Hematopoietic multipotent progenitor cell treated with erythropoietin and hydrocortisone succinate and interleukin-3 and kit ligand, for 15 days (in vitro differentiated cells): Measurements from ENCODE around the gene ARL4A.

Source experiments
- DNase-seq: peaks from one replicate; pipeline ENCODE4 v3.0.0-alpha.2; 2015; ENCODE audit warnings: low spot score

ARL4A gene

GRCh38 chr7:12725575-12726316 lies 38.3 kb downstream of the ARL4A start:
- DNase-seq = no peak

DNA sequence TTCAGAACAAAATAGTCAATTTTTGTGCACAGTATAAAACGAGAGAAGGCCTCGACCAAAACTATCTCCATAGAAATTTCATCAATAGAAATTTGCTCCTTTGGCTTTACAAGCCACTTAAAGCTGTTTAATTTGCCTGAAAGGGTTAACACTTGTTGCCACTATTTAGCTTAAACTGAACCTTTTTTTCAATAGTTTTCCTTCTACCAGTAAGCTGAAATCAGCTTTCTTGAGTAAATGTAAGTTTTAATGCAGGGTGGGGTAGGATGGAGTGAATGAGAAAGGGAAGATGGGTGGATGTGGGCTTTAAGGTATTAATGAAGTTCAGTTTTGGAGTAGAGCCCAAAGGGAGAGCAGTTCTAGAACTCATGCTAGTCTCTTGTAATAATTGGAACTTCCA lies 39.5 kb downstream of the ARL4A start:
- no peak for DNase-seq

DNA sequence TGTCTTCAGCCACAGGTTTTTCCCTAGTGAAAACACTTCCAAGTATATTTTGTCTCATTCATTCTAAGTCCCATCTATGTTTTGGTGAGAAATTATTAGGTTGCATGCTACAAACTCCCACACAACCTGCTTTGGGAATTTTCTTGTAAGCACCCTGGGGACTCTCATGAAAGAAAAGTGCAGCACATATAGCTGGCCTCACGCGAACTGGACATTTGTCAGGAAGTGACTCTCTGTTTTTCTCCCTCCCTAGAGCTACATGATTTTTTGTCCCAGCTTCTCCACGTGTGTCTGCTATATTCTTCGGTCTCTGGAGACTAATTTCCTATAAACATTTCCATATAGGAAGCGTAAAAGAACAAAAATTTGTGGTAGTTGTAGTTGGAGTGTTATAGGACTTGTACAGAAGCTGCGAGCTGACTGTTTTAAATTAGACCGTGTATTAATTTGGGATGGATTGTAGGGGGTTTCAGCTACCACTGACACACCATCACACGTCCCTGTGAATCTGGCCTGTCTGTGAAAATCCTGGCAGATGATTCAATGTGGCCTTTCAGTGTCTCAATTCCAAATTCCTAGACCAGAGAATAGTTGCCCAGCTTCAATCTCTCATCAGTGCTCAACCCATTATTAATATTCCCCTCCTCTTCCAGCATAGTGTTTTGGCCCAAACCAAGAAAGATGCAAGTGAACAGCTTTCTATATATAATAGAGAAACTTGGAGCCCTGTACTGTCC lies 40.2 kb downstream of the ARL4A start:
- DNase-seq = no peak

- peak; percentile 55 for DNase-seq
These were observed 40.7 kb downstream of the ARL4A start for GRCh38 chr7:12728192-12728538.

- peak; percentile 93 for DNase-seq
These were observed 41.7 kb downstream of the ARL4A start for GRCh38 chr7:12729112-12729511.

GRCh38 chr7:12730523-12730922 lies 43.1 kb downstream of the ARL4A start:
- DNase-seq = peak; percentile 35

GRCh38 chr7:12731214-12731656 lies 43.8 kb downstream of the ARL4A start:
- DNase-seq = peak; percentile 83

DNA sequence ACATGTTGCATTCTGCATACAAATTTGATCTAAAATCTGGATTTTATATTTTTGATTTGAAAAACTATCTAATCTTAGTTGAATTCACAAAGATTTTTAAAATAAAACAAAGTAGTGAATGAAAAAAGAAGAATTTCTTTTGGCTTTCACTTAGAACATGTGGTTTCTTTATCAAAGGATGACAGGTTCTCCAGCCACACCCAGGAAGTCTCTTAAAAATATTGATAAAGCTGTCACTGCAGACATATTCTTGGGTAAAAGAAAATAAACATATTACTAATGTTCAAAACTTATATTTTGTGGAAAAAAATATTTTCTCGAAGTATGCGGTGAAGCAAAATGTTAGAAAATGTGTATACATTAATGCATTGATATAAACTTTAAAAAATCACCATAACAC lies 44.3 kb downstream of the ARL4A start:
- DNase-seq = peak; percentile 91

- no peak for DNase-seq
These were observed 45.0 kb downstream of the ARL4A start for GRCh38 chr7:12732428-12732827.

GRCh38 chr7:12735923-12736322 lies 48.5 kb downstream of the ARL4A start:
- DNase-seq = no peak

DNA sequence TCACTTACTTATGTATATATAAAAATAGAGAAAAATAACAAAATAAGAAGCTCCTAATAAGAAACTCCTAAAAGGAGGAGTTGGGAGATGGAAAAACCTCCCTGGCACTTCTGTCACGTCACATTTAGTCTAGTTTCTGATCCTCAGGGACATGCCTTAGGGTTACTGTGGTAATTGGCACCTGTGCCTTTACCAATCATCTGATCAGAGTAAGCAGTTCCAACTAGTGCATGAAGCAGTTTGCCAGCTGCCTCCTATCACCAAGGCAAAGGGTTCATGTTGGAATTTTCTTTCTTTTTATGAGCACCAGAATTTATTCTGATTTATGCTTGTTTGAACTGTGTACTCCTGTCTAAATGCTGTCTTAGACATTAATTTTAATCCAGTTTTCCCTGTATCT lies 49.9 kb downstream of the ARL4A start:
- no peak for DNase-seq

DNA sequence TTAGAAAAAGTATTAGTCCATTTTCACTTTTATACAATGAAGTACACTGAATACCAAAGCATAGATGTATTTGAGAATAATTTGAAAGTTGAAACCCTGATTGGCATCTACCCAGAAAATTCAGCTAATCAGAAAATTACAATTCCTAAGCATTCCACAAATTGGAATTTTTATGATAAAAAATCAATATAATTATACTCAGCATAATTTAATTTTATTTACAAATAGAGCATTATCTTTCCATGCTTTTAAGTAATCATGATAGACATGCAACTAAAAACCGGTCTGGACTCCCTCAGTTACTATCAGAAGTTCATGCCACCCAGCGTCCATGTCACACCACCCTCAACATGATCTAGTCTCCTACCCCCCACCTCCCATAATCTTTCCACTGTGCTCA lies 50.4 kb downstream of the ARL4A start:
- no peak for DNase-seq

DNA sequence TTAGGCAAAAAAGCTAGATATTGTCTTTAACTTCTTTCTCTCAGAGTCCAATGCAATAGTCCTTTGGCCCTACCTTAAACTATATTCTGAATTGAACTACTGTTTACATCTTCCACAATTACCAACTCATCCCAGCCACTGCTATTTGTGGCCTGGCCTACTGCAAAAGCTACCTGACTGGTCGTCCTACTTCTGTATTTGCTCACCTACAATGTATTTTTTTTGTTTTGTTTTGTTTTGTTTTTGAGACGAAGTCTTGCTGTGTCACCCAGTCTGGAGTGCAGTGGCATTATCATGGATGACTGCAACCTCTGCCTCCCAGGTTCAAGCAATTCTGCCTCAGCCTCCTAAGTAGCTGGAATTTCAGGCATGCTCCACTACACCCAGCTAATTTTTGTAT lies 51.2 kb downstream of the ARL4A start:
- no peak for DNase-seq
